Retinal pigment epithelial cell (primary cell): ENCODE measurements around the gene ABCB11.
"Not testable (repeated sequence)": the region's sequence is repeated elsewhere in the genome, so short reads cannot be mapped to it uniquely, and the experiment has no call there.

Source experiments
- DNase-seq: peaks from one replicate; pipeline ENCODE4 v3.0.0-alpha.2; 2010; ENCODE audit warnings: low read depth
- H3K4me3 ChIP-seq: 2 replicates; pipeline ENCODE4 v1.5.1; 2011; ENCODE audit warnings: mild to moderate bottlenecking, low read length, control low read depth, moderate library complexity
- TF ChIP-seq, protein P1 (sequence below): conservative IDR thresholded peaks from 2 replicates; pipeline ENCODE4 v1.5.1; 2011; ENCODE audit warnings: low read depth, low read length, control low read depth, inconsistent platforms

Gene ABCB11

DNA sequence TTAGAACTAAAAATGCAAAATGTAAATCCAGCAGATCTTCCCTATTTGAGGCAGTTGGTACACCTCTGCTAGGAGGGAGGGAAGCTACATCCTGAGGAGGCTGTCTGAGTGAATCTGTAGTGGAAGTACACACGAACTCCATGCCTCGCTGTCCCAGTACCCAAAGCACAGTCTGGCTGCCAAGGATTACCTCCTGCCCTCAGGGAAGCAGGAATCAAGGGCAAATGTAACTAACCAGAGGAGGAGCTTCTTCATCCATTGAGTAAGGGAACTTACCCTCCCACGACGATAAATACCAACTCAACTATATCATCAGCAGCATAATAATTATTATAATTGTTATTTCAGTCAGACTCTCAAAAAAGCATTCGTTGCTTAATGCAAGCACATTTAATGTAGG, 40.3 kb upstream of the ABCB11 start:
- no peak for DNase-seq
- H3K4me3 ChIP-seq: no peak overlapping the region
- TF ChIP-seq, protein P1, sequence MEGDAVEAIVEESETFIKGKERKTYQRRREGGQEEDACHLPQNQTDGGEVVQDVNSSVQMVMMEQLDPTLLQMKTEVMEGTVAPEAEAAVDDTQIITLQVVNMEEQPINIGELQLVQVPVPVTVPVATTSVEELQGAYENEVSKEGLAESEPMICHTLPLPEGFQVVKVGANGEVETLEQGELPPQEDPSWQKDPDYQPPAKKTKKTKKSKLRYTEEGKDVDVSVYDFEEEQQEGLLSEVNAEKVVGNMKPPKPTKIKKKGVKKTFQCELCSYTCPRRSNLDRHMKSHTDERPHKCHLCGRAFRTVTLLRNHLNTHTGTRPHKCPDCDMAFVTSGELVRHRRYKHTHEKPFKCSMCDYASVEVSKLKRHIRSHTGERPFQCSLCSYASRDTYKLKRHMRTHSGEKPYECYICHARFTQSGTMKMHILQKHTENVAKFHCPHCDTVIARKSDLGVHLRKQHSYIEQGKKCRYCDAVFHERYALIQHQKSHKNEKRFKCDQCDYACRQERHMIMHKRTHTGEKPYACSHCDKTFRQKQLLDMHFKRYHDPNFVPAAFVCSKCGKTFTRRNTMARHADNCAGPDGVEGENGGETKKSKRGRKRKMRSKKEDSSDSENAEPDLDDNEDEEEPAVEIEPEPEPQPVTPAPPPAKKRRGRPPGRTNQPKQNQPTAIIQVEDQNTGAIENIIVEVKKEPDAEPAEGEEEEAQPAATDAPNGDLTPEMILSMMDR: no peak

DNA sequence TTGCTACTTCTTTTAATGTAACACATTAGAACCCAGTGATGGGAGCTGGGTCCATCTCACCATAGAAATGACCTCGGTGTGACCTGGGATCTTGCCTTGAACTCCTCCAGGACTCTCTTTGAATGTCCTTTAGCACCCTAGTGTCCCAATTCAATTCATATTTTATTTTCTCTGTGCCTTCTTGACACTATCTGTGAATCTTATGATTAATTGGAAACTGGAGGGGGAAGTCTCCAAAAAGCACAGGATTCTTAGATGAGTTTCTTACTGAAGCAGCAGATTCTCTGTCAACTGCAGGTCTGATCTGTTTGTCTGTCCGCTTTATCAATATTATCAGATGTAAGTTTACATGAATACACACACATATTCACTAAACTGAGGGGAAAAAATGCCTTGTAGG, 38.7 kb upstream of the ABCB11 start:
- no peak overlapping the region for H3K4me3 ChIP-seq
- DNase-seq: no peak
- TF ChIP-seq, protein P1: no peak

DNA sequence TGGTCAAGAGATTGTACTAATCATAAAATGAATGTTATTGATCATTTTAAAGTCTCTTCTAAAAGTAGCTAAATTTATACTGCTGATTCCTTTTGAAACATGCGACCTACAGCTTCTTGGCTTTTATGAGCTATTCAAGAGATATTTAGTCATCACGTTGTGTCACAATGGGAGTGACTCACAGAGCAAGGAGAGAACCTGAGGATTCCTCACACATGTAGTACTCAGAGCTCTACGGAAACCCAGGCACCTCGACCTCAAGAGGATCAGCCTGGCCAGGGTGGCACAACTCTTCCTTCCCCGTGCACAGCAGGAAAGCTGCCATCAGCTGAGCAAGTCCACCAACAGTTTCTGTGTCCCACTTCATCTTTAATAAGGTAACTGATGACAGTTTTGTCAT, 38.2 kb upstream of the ABCB11 start, which contains the start of gene DHRS9:
Gene DHRS9, plus strand, starts transcription at position 223 of the 400 bp plus-strand sequence. CDS start 12,019 bp downstream, outside the sequence.
- H3K4me3 ChIP-seq: no peak within 1 kb of the TSS
- DNase-seq: peak; percentile 19
- TF ChIP-seq, protein P1: no peak

DNA sequence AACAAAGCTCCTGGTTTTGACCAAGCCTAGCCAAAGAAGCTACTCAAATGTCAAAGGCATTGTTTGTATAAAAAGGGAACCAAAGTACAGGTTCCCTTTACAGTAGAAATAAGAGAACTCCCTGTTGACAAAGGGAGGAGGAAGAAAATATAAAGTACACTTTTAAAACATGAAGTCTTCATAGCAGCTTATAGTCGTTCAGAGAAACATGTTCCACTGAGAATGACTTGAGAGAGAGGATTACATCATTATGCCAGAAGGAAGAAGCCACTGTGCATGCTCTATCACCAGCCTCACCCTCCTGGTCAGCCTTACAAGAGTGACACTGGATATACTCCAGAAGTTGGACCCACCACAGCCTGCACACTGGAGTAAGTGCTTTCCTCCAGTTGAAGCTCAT, 35.8 kb upstream of the ABCB11 start:
- no peak overlapping the region for H3K4me3 ChIP-seq
- DNase-seq: no peak
- TF ChIP-seq, protein P1: no peak

DNA sequence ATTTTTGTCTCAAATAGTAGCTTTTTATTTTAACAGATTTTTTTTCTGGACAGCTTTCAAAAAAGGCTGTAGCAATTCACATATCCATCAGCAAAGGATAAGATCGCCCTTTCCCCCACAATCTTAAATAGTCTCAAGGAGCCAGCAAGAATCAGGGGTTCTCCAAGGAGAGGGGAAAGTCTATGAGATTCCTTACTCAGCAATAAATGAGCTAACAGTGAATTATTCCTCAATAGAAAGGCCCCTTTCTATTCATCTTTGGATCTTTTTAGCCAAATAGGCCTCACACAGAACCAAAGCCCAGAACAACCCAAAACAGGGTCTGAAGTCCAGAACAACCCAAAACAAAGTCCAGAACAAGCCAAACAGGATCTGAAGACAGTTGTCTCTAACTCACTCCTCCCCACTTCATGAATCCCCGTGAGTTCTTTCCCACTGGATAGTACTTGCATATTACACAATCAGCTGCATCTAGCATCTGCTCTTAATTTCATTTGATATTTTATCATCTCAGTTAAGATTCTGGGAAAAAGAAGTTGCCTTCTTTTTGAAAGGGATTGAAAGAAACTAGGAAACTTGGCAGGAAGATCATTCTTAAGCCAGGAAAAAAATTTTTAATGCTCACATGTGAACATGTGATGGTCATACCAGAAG, 34.9 kb upstream of the ABCB11 start:
- no peak overlapping the region for H3K4me3 ChIP-seq
- no peak for DNase-seq
- TF ChIP-seq, protein P1: no peak

DNA sequence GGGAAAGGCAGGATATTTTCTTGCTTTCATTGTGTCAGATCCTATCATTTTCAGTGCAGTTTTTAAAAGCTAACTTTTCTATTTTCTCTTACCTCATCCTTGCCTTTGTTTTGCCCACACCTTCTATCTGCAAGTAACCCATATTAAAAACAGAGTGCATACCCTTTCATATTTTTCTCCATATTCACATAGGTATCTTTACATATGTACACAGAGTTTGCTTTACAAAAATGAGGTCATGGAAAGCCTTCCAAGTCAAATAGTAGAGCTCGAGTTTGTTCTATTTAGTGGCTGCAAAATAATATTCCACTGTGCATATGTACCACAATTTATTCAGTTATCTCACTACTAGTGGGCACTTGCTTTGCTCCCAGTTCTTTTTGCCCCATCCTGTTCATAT, 34.3 kb upstream of the ABCB11 start:
- no peak for DNase-seq
- no peak overlapping the region for H3K4me3 ChIP-seq
- TF ChIP-seq, protein P1: no peak

DNA sequence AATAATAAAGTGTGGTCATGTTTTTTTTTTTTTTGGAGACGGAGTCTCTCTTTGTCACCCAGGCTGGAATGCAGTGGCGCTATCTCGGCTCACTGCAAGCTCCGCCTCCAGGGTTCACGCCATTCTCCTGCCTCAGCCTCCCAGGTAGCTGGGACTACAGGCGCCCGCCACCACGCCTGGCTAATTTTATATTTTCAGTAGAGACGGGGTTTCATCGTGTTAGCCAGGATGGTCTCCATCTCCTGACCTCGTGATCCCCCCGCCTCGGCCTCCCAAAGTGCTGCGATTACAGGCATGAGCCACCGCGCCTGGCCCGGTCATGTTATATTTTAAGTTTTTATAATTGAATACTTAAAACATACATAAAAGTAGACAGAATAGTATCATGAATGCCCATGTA, 33.1 kb upstream of the ABCB11 start:
- not testable (repeated sequence) for DNase-seq, H3K4me3 ChIP-seq

DNA sequence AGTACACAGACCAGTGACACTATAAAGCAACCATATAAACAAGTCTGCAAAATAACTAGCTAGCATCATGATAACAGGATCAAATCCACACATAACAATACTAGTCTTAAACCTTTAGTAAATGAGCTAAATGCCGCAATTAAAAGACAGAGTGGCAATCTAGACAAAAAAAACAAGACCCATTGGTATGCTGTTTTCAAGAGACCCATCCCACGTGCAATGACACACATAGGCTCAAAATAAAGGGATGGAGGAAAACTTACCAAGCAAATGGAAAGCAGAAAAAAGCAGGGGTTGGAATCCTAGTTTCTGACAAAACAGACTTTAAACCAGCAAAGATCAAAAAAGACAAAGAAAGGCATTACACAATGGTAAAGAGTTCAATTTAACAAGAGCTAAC, 23.5 kb upstream of the ABCB11 start:
- not testable (repeated sequence) for H3K4me3 ChIP-seq, DNase-seq
